ENCODE measurements around the gene EXOC6B.

The EXOC6B gene

GRCh38 chr2:72129681-72130340, 696.0 kb downstream of the EXOC6B start:
- Histone ChIP-seq H3K27me3 (replicated peaks; ENCODE audit: insufficient read depth, low read length) (no peaks in the 10 kb centered on the region), H3K4me2 (ENCODE audit: low read depth, low read length) (no peak overlapping the region), H3K27ac (ENCODE audit: low read length) (no peak overlapping the region), H3K4me1 (ENCODE audit: low read length) (no peaks in the 10 kb centered on the region), H3K9ac (ENCODE audit: low read length) (no peak overlapping the region), H3K79me2 (ENCODE audit: low read length) (no peaks in the 10 kb centered on the region), H3K36me3 (replicated peaks; ENCODE audit: insufficient read depth, low read length) (no peaks in the 10 kb centered on the region), H3K9me2 (replicated peaks; ENCODE audit: insufficient read depth, low read length) (no peaks in the 10 kb centered on the region), H3K9me3 (replicated peaks; ENCODE audit: insufficient read depth, low read length) (no peaks in the 10 kb centered on the region), H3F3A (ENCODE audit: insufficient read depth, low read length) (no peaks in the 10 kb centered on the region), H4K20me1 (ENCODE audit: insufficient read depth, low read length) (no peaks in the 10 kb centered on the region), H2AFZ (ENCODE audit: low read length) (no peak overlapping the region), H3K4me3 (ENCODE audit: low read length) (no peak overlapping the region)
- DNase-seq = no peak
- TF ChIP-seq CTCF (IDR thresholded peaks at IDR 0.05; ENCODE audit: low read length) (no peak), EZH2 (optimal IDR thresholded peaks at IDR 0.05; ENCODE audit: low read depth, low read length) (no peak), EZH2phosphoT487 (IDR thresholded peaks at IDR 0.05; ENCODE audit: low read length) (no peak)

- Histone ChIP-seq H3K9me2 (replicated peaks; ENCODE audit: insufficient read depth, low read length) (no peaks in the 10 kb centered on the region), H3K4me1 (ENCODE audit: low read length) (no peaks in the 10 kb centered on the region)
- TF ChIP-seq EZH2 (optimal IDR thresholded peaks at IDR 0.05; ENCODE audit: low read depth, low read length) = no peak
- TF ChIP-seq CTCF (IDR thresholded peaks at IDR 0.05; ENCODE audit: low read length) = no peak
- TF ChIP-seq EZH2phosphoT487 (IDR thresholded peaks at IDR 0.05; ENCODE audit: low read length) = no peak
Measured at GRCh38 chr2:72128843-72129227, 697.0 kb downstream of the EXOC6B start.

GRCh38 chr2:72128059-72128842, 697.6 kb downstream of the EXOC6B start:
- Histone ChIP-seq H2AFZ (ENCODE audit: low read length) (no peak overlapping the region), H3K36me3 (replicated peaks; ENCODE audit: insufficient read depth, low read length) (no peaks in the 10 kb centered on the region), H3F3A (ENCODE audit: insufficient read depth, low read length) (no peaks in the 10 kb centered on the region), H3K27ac (ENCODE audit: low read length) (no peak overlapping the region), H3K9me3 (replicated peaks; ENCODE audit: insufficient read depth, low read length) (no peaks in the 10 kb centered on the region), H4K20me1 (ENCODE audit: insufficient read depth, low read length) (no peaks in the 10 kb centered on the region), H3K79me2 (ENCODE audit: low read length) (no peaks in the 10 kb centered on the region), H3K4me2 (ENCODE audit: low read depth, low read length) (no peak overlapping the region), H3K9ac (ENCODE audit: low read length) (no peak overlapping the region), H3K9me2 (replicated peaks; ENCODE audit: insufficient read depth, low read length) (no peaks in the 10 kb centered on the region), H3K4me1 (ENCODE audit: low read length) (no peaks in the 10 kb centered on the region), H3K27me3 (replicated peaks; ENCODE audit: insufficient read depth, low read length) (no peaks in the 10 kb centered on the region), H3K4me3 (ENCODE audit: low read length) (no peak overlapping the region)
- TF ChIP-seq EZH2 (optimal IDR thresholded peaks at IDR 0.05; ENCODE audit: low read depth, low read length) (no peak), CTCF (IDR thresholded peaks at IDR 0.05; ENCODE audit: low read length) (no peak), EZH2phosphoT487 (IDR thresholded peaks at IDR 0.05; ENCODE audit: low read length) (no peak)
- no peak for DNase-seq

More at GRCh38 chr2:72128843-72129227, 697.0 kb downstream of the EXOC6B start:
- no peaks in the 10 kb centered on the region for H3K9me3 ChIP-seq (replicated peaks; ENCODE audit: insufficient read depth, low read length)
- no peaks in the 10 kb centered on the region for H4K20me1 ChIP-seq (ENCODE audit: insufficient read depth, low read length)
- no peaks in the 10 kb centered on the region for H3K27me3 ChIP-seq (replicated peaks; ENCODE audit: insufficient read depth, low read length)
- H3K4me2 ChIP-seq (ENCODE audit: low read depth, low read length) = no peak overlapping the region
- no peaks in the 10 kb centered on the region for H3K36me3 ChIP-seq (replicated peaks; ENCODE audit: insufficient read depth, low read length)
- H3K9ac ChIP-seq (ENCODE audit: low read length) = no peak overlapping the region
- no peak overlapping the region for H2AFZ ChIP-seq (ENCODE audit: low read length)
- H3F3A ChIP-seq (ENCODE audit: insufficient read depth, low read length) = no peaks in the 10 kb centered on the region
- no peak overlapping the region for H3K27ac ChIP-seq (ENCODE audit: low read length)
- no peaks in the 10 kb centered on the region for H3K79me2 ChIP-seq (ENCODE audit: low read length)
- DNase-seq = no peak
- H3K4me3 ChIP-seq (ENCODE audit: low read length) = no peak overlapping the region

Data from MM.1S (cell line).